T47D (cell line): ENCODE results near the gene CASZ1.

ENCODE experiments used
- DNase-seq, 2 experiments: peaks; one replicate each; pipeline versions ENCODE4 v3.0.0 to v3.0.0-alpha.2; 2011 to 2012; ENCODE audit warnings: low read depth in 1 of 2, low spot score in 1 of 2
- JUND ChIP-seq: IDR thresholded peaks from 2 replicates; pipeline ENCODE4 v1.6.1; 2012; ENCODE audit warnings: low read depth
- in situ Hi-C: cut with HindIII; loops from 2 replicates; pipeline ENCODE4 v1.10.0; 2016; ENCODE audit warnings: low sequenced_read_pairs, low pct_unique_long_range_greater_than_20kb

Gene CASZ1

GRCh38 chr1:10784998-10785727 lies 11.3 kb downstream of the CASZ1 start:
- in situ Hi-C loops, result no loop called here
- TF ChIP-seq JUND, result no peak
- DNase-seq, result no peak

- in situ Hi-C loops, result no loop called here
- DNase-seq, result no peak
- TF ChIP-seq JUND, result no peak
Measured at GRCh38 chr1:10782491-10783244, 13.8 kb downstream of the CASZ1 start.

- no peak for TF ChIP-seq JUND
- DNase-seq, result no peak
- in situ Hi-C loops, result no loop called here
Measured at GRCh38 chr1:10781137-10781536, 15.3 kb downstream of the CASZ1 start.

GRCh38 chr1:10779841-10780240 lies 16.6 kb downstream of the CASZ1 start:
- no peak for TF ChIP-seq JUND
- in situ Hi-C loops, result no loop called here
- no peak for DNase-seq

- in situ Hi-C loops, result no loop called here
- no peak for TF ChIP-seq JUND
- peak in 1 of 2 experiments; percentile 57 for DNase-seq
Measured at GRCh38 chr1:10779201-10779600, 17.2 kb downstream of the CASZ1 start.

GRCh38 chr1:10778640-10779039 lies 17.8 kb downstream of the CASZ1 start:
- no peak for TF ChIP-seq JUND
- in situ Hi-C loops, result no loop called here
- DNase-seq, result no peak

GRCh38 chr1:10777749-10778574 lies 18.5 kb downstream of the CASZ1 start:
- in situ Hi-C loops, result no loop called here
- DNase-seq, result no peak
- TF ChIP-seq JUND, result no peak

- peak; percentile 65 to 89 for DNase-seq
- in situ Hi-C loops, result no loop called here
- TF ChIP-seq JUND, result no peak
Measured at GRCh38 chr1:10776190-10776905, 20.1 kb downstream of the CASZ1 start.

GRCh38 chr1:10775763-10776162 lies 20.7 kb downstream of the CASZ1 start:
- no peak for DNase-seq
- TF ChIP-seq JUND, result no peak
- in situ Hi-C loops, result no loop called here

GRCh38 chr1:10774615-10775310 lies 21.7 kb downstream of the CASZ1 start:
- in situ Hi-C loops, result no loop called here
- no peak for DNase-seq

GRCh38 chr1:10773851-10774614 lies 22.4 kb downstream of the CASZ1 start:
- DNase-seq, result no peak
- in situ Hi-C loops, result no loop called here
- no peak for TF ChIP-seq JUND

More at GRCh38 chr1:10774615-10775310, 21.7 kb downstream of the CASZ1 start:
- TF ChIP-seq JUND, result no peak
